HCT116 (cell line): ENCODE results near the gene TGFBI. TPM values are rescaled to one million over a fixed set of nuclear protein-coding genes. Genes with fewer than 3 reads are reported as not detected.

Experiments used
- ATAC-seq: fragments of 200-7000 bp; cut with Tn5 transposase; 2 replicates; pipeline ENCODE4 v1.9.1; 2020; ENCODE audit warnings: mild to moderate bottlenecking, moderate library complexity
- BruUV-seq: library from RNA; stranded (reverse); fragments of 400-500 nt; replicated peaks from 2 replicates; lab custom pipeline; 2021; lab: Mats Ljungman, UMichigan
- CTCF ChIA-PET: fragments of 300-600 bp; sonication (Branson Sonifier 250); formaldehyde crosslinking; loops from one replicate; lab custom pipeline; 2021; ENCODE audit warnings: antibody characterized with exemption; lab: Charles Lee
- POLR2A ChIA-PET: fragments of 300-600, 350-600 bp; sonication (Branson Sonifier 250); formaldehyde crosslinking; loops from one replicate; lab custom pipeline; 2021; ENCODE audit warnings: antibody characterized with exemption; lab: Charles Lee
- RAD21 ChIA-PET, 2 experiments: fragments of 300-600 bp; sonication (Branson Sonifier 250); formaldehyde crosslinking; loops; one replicate each; lab custom pipeline; 2023; ENCODE audit warnings: low total read pairs in 2 of 2; ENCODE audit not compliant: uncharacterized antibody in 2 of 2, unreplicated experiment in 2 of 2, low non-redundant PET in 1 of 2; lab: Charles Lee
- DNase-seq: peaks from one replicate; pipeline ENCODE4 v3.0.0-alpha.2; 2010; ENCODE audit warnings: low read depth, low spot score
- H2AFZ ChIP-seq: fragments of 200-600 bp; shearing (Covaris generic), sonication (generic); 2 replicates; pipeline ENCODE4 v1.6.1; 2017; ENCODE audit warnings: low read depth, mixed run types, mixed read lengths, antibody characterized with exemption, low read length; ENCODE audit not compliant: poor library complexity, severe bottlenecking
- H3K27ac ChIP-seq: 2 replicates; pipeline ENCODE4 v1.5.1; 2012; ENCODE audit warnings: low read depth, low read length
- H3K27me3 ChIP-seq: fragments of 200-600 bp; sonication (generic); 2 replicates; pipeline ENCODE4 v1.6.1; 2016; ENCODE audit warnings: mixed run types, low read length, mixed read lengths; ENCODE audit not compliant: insufficient read depth
- H3K36me3 ChIP-seq, 2 experiments: fragments of 200-500 bp in 1 of 2; fragments of 200-600 bp in 1 of 2; sonication (Bioruptor generic) in 1 of 2; sonication (generic) in 1 of 2; 2 replicates each; pipeline versions ENCODE4 v1.5.1 to v1.6.1; 2014 to 2016; ENCODE audit warnings: low read length in 2 of 2, inconsistent platforms in 1 of 2, mixed read lengths in 1 of 2, mixed run types in 1 of 2; ENCODE audit not compliant: insufficient read depth in 2 of 2, control insufficient read depth in 1 of 2
- H3K4me1 ChIP-seq, 2 experiments: fragments of 200-600 bp in 1 of 2; sonication (generic) in 1 of 2; 2 replicates each; pipeline versions ENCODE4 v1.5.1 to v1.6.1; 2012 to 2017; ENCODE audit warnings: low read length in 2 of 2, inconsistent platforms in 1 of 2, mild to moderate bottlenecking in 1 of 2, mixed read lengths in 1 of 2, mixed run types in 1 of 2, moderate library complexity in 1 of 2; ENCODE audit not compliant: insufficient read depth in 2 of 2, control insufficient read depth in 1 of 2
- H3K4me2 ChIP-seq: fragments of 200-600 bp; sonication (generic); 2 replicates; pipeline ENCODE4 v1.6.1; 2017; ENCODE audit warnings: mixed run types, low read length, mixed read lengths
- H3K4me3 ChIP-seq, 2 experiments: fragments of 200-600 bp in 1 of 2; sonication (generic) in 1 of 2; replicated peaks in 1 of 2; 2 replicates each; pipeline ENCODE4 v1.5.1; 2011 to 2016; ENCODE audit warnings: low read length in 2 of 2, control low read depth in 1 of 2, low read depth in 1 of 2, mild to moderate bottlenecking in 1 of 2, mixed read lengths in 1 of 2, mixed run types in 1 of 2
- H3K79me2 ChIP-seq: fragments of 200-600 bp; sonication (generic); 2 replicates; pipeline ENCODE4 v1.6.1; 2017; ENCODE audit warnings: mild to moderate bottlenecking, mixed run types, low read length, moderate library complexity, mixed read lengths; ENCODE audit not compliant: insufficient read depth
- H3K9ac ChIP-seq: fragments of 200-600 bp; sonication (generic); 2 replicates; pipeline ENCODE4 v1.6.1; 2016; ENCODE audit warnings: low read length, mixed read lengths
- H3K9me2 ChIP-seq: fragments of 200-600 bp; sonication (generic), shearing (Covaris generic); 2 replicates; pipeline ENCODE4 v1.6.1; 2017; ENCODE audit warnings: mixed run types, mild to moderate bottlenecking, moderate library complexity; ENCODE audit not compliant: insufficient read depth
- H3K9me3 ChIP-seq, 2 experiments: fragments of 200-500 bp in 1 of 2; fragments of 200-600 bp in 1 of 2; sonication (Bioruptor generic) in 1 of 2; sonication (generic) in 1 of 2; 2 replicates each; pipeline ENCODE4 v1.6.1; 2014 to 2017; ENCODE audit warnings: low read length in 2 of 2, mixed read lengths in 2 of 2, inconsistent platforms in 1 of 2, low read depth in 1 of 2, mild to moderate bottlenecking in 1 of 2, mixed run types in 1 of 2, moderate library complexity in 1 of 2; ENCODE audit not compliant: control insufficient read depth in 1 of 2, insufficient read depth in 1 of 2
- H4K20me1 ChIP-seq: fragments of 200-600 bp; sonication (generic), shearing (Covaris generic); 2 replicates; pipeline ENCODE4 v1.6.1; 2017; ENCODE audit warnings: mixed run types, mild to moderate bottlenecking, moderate library complexity; ENCODE audit not compliant: insufficient read depth
- ATF3 ChIP-seq: IDR thresholded peaks from 2 replicates; pipeline ENCODE4 v1.6.1; 2012
- CBX3 ChIP-seq: IDR thresholded peaks from 2 replicates; pipeline ENCODE4 v1.6.1; 2012; ENCODE audit warnings: low read depth
- CEBPB ChIP-seq: IDR thresholded peaks from 2 replicates; pipeline ENCODE4 v1.6.1; 2012; ENCODE audit warnings: low read depth
- EGR1 ChIP-seq: IDR thresholded peaks from 2 replicates; pipeline ENCODE4 v1.6.1; 2012; ENCODE audit warnings: low read depth
- ELF1 ChIP-seq: IDR thresholded peaks from 2 replicates; pipeline ENCODE4 v1.6.1; 2012; ENCODE audit warnings: low read depth, borderline replicate concordance
- FOSL1 ChIP-seq: IDR thresholded peaks from 2 replicates; pipeline ENCODE4 v1.6.1; 2012; ENCODE audit warnings: low read depth
- JUND ChIP-seq: IDR thresholded peaks from 2 replicates; pipeline ENCODE4 v1.6.1; 2012
- POLR2A ChIP-seq: IDR thresholded peaks from 2 replicates; pipeline ENCODE4 v1.7.0; 2011; ENCODE audit warnings: borderline replicate concordance; ENCODE audit not compliant: insufficient read depth, insufficient read length; ENCODE audit errors: extremely low read depth
- POLR2AphosphoS5 ChIP-seq: IDR thresholded peaks from 2 replicates; pipeline ENCODE4 v1.6.1; 2011; ENCODE audit warnings: mild to moderate bottlenecking, low read depth, low read length, moderate library complexity
- RAD21 ChIP-seq: IDR thresholded peaks from 2 replicates; pipeline ENCODE4 v1.6.1; 2012; ENCODE audit warnings: low read depth, mild to moderate bottlenecking
- SP1 ChIP-seq: IDR thresholded peaks from 2 replicates; pipeline ENCODE4 v1.6.1; 2012; ENCODE audit warnings: low read depth
- ZBTB33 ChIP-seq: IDR thresholded peaks from 2 replicates; pipeline ENCODE4 v1.6.1; 2011; ENCODE audit warnings: mild to moderate bottlenecking, low read length, moderate library complexity; ENCODE audit not compliant: insufficient replicate concordance; ENCODE audit errors: extremely low read depth
- ZFX ChIP-seq: fragments of 450-650 bp; IDR thresholded peaks from 2 replicates; pipeline ENCODE4 v1.6.1; 2017
- ZNF274 ChIP-seq: fragments of 200-500 bp; sonication (Bioruptor generic); IDR thresholded peaks from 2 replicates; pipeline ENCODE4 v1.6.1; 2014; ENCODE audit warnings: mild to moderate bottlenecking, low read depth, low read length, inconsistent platforms
- intact Hi-C: fragments of 100-400 bp; cut with micrococcal nuclease; formaldehyde crosslinking; loops from 2 replicates; pipeline ENCODE4 v1.10.0; 2022
- total RNA-seq: library from RNA; stranded (reverse); gene quantifications from one replicate; pipeline ENCODE4 v1.2.1, GENCODE V29; 2021; ENCODE audit not compliant: unreplicated experiment

TGFBI gene
- total RNA-seq, 1 experiment from 2014 or later = 0.64 TPM

- no peak for TF ChIP-seq ZNF274
These were observed 66.3 kb downstream of the TGFBI start (continued) for GRCh38 chr5:136094913-136095641.

- no peaks in the 10 kb centered on the region for H4K20me1 ChIP-seq
- CTCF ChIA-PET = interaction anchor here (0.9 to 2.2 kb wide), 2 partner anchors 15 to 41 kb away, joined by 3 to 5 read pairs; no protein-coding TSS in a partner anchor
- no peak overlapping the region for H3K4me2 ChIP-seq
- DNase-seq (no peak), ATAC-seq (no peak)
- RAD21 ChIA-PET = interaction anchor here in 1 of 2 experiments (0.7 kb wide), 1 partner anchor 121 kb away, joined by 3 read pairs; no protein-coding TSS in a partner anchor
- no TSS peak for BruUV-seq
- peaks cover 7% of the 10 kb centered on the region; the same call in 1 of the 2 replicates for H3K27me3 ChIP-seq
- H3K36me3 ChIP-seq = no peaks in the 10 kb centered on the region
- no peaks in the 10 kb centered on the region for H3K9me2 ChIP-seq
- H3K9ac ChIP-seq = no peak overlapping the region
- intact Hi-C loops = no loop called here
- H3K79me2 ChIP-seq = no peaks in the 10 kb centered on the region
- no peaks in the 10 kb centered on the region for H3K4me1 ChIP-seq
- H3K27ac ChIP-seq = no peak overlapping the region
- POLR2A ChIA-PET = no interaction called here
- TF ChIP-seq FOSL1 = no peak
- TF ChIP-seq CBX3 = no peak
- TF ChIP-seq ELF1 = no peak
- TF ChIP-seq ATF3 = no peak
- no peak for TF ChIP-seq JUND
- TF ChIP-seq ZFX = no peak
- no peak for TF ChIP-seq CEBPB
- TF ChIP-seq SP1 = no peak
- TF ChIP-seq POLR2A = no peak
- no peak for TF ChIP-seq POLR2AphosphoS5
- TF ChIP-seq ZBTB33 = no peak
- TF ChIP-seq EGR1 = no peak
- no peak for TF ChIP-seq RAD21
- no peak overlapping the region for H3K4me3 ChIP-seq
- no peak overlapping the region for H2AFZ ChIP-seq
- no peaks in the 10 kb centered on the region for H3K9me3 ChIP-seq
These were observed 69.4 kb downstream of the TGFBI start for GRCh38 chr5:136098176-136098575.
